Activated CD8-positive, alpha-beta T cell treated with anti-CD3 and anti-CD28 coated beads, Interleukin-2, amount 10 ng/mL, durations not matched to agents 7 days and 5 days (primary cell): ENCODE measurements around the gene PPAN. TPM values are rescaled to one million over a fixed set of nuclear protein-coding genes. Genes with fewer than 3 reads are reported as not detected.

Source experiments
- ATAC-seq: fragments of 150-1000 bp; cut with Tn5 transposase; one replicate; pipeline ENCODE4 v1.10.0; 2021; ENCODE audit warnings: moderate library complexity
- CTCF ChIA-PET: fragments of 350-600 bp; sonication (Branson Sonifier 250); formaldehyde crosslinking; loops from one replicate; lab custom pipeline; 2021; ENCODE audit warnings: antibody characterized with exemption; lab: Charles Lee
- POLR2A ChIA-PET: fragments of 350-600 bp; sonication (Branson Sonifier 250); formaldehyde crosslinking; loops from one replicate; lab custom pipeline; 2021; ENCODE audit warnings: antibody characterized with exemption; lab: Charles Lee
- DNase-seq: peaks from one replicate; pipeline ENCODE4 v3.0.0-alpha.2; 2020
- H3K27ac Mint-ChIP-seq: one replicate; pipeline ENCODE4 v1.8.0; 2021; ENCODE audit warnings: mild to moderate bottlenecking, mixed read lengths
- H3K27me3 Mint-ChIP-seq: one replicate; pipeline ENCODE4 v1.8.0; 2021; ENCODE audit warnings: low read depth, mixed read lengths
- H3K36me3 Mint-ChIP-seq: one replicate; pipeline ENCODE4 v1.8.0; 2021; ENCODE audit warnings: low read depth, mixed read lengths
- H3K4me1 Mint-ChIP-seq: one replicate; pipeline ENCODE4 v1.8.0; 2021; ENCODE audit warnings: low read depth, mixed read lengths
- H3K4me3 Mint-ChIP-seq: one replicate; pipeline ENCODE4 v1.8.0; 2021; ENCODE audit warnings: mild to moderate bottlenecking, mixed read lengths
- H3K9me3 Mint-ChIP-seq: one replicate; pipeline ENCODE4 v1.8.0; 2022; ENCODE audit warnings: mixed read lengths; ENCODE audit not compliant: insufficient read depth
- total RNA-seq, 2 experiments: library from RNA; stranded (reverse); gene quantifications; one replicate each; pipeline ENCODE4 v1.2.3, GENCODE V29; 2021

Gene PPAN
- total RNA-seq, 2 experiments from 2014 or later = 107 to 121 TPM

GRCh38 chr19:10109528-10109927 lies 3.4 kb downstream of the PPAN start:
- Mint-ChIP-seq H3K27ac (peak overlapping the region; percentile 34), H3K27me3 (no peaks in the 10 kb centered on the region), H3K9me3 (no peaks in the 10 kb centered on the region), H3K4me1 (peaks cover 80% of the 10 kb centered on the region), H3K36me3 (peaks cover 61% of the 10 kb centered on the region), H3K4me3 (peak overlapping the region; percentile 22)
- no peak for ATAC-seq
- POLR2A ChIA-PET = interaction anchor here (1.1 to 1.5 kb wide), 2 partner anchors 10 to 13 kb away, joined by 3 to 7 read pairs; no protein-coding TSS in a partner anchor
- CTCF ChIA-PET = interaction anchor here (0.6 to 11.3 kb wide), 3 partner anchors 11 to 140 kb away, joined by 4 to 135 read pairs (median 5); partner anchors contain the start of gene EIF3G
- no peak for DNase-seq

- Mint-ChIP-seq H3K27me3 (no peaks in the 10 kb centered on the region), H3K9me3 (no peaks in the 10 kb centered on the region), H3K27ac (peak overlapping the region; percentile 37), H3K36me3 (peaks cover 69% of the 10 kb centered on the region), H3K4me3 (peak overlapping the region; percentile 61), H3K4me1 (peaks cover 72% of the 10 kb centered on the region)
- no peak for ATAC-seq
- DNase-seq = no peak
- ChIA-PET POLR2A (interaction anchor here (0.6 to 1.5 kb wide), 4 partner anchors 9 to 387 kb away, joined by 3 to 7 read pairs (median 5); no protein-coding TSS in a partner anchor), CTCF (interaction anchor here (0.6 to 11.3 kb wide), 2 partner anchors 12 to 139 kb away, joined by 4 to 135 read pairs; no protein-coding TSS in a partner anchor)
Observed at GRCh38 chr19:10110076-10110971, 4.2 kb downstream of the PPAN start.

GRCh38 chr19:10110972-10111317 lies 4.8 kb downstream of the PPAN start:
- no peak for ATAC-seq
- no peaks in the 10 kb centered on the region for H3K9me3 Mint-ChIP-seq
- peaks cover 73% of the 10 kb centered on the region for H3K36me3 Mint-ChIP-seq
- CTCF ChIA-PET = interaction anchor here (11.3 kb wide), 1 partner anchor 12 kb away, joined by 135 read pairs; no protein-coding TSS in a partner anchor
- no peaks in the 10 kb centered on the region for H3K27me3 Mint-ChIP-seq
- POLR2A ChIA-PET = interaction anchor here (0.6 to 1.7 kb wide), 3 partner anchors 15 to 387 kb away, joined by 3 to 10 read pairs (median 7); no protein-coding TSS in a partner anchor
- peaks cover 68% of the 10 kb centered on the region for H3K4me1 Mint-ChIP-seq
- peak overlapping the region; percentile 95 for H3K27ac Mint-ChIP-seq
- DNase-seq = no peak
- H3K4me3 Mint-ChIP-seq = peak overlapping the region; percentile 61

- ChIA-PET CTCF (interaction anchor here (11.3 kb wide), 1 partner anchor 13 kb away, joined by 135 read pairs; no protein-coding TSS in a partner anchor), POLR2A (interaction anchor here (1.7 kb wide), 1 partner anchor 15 kb away, joined by 10 read pairs; no protein-coding TSS in a partner anchor)
- peaks cover 76% of the 10 kb centered on the region for H3K36me3 Mint-ChIP-seq
- no peaks in the 10 kb centered on the region for H3K9me3 Mint-ChIP-seq
- H3K4me3 Mint-ChIP-seq = peak within 1 kb of the TSS; percentile 61
- ATAC-seq = peak; percentile 9
- peak within 1 kb of the TSS; percentile 95 for H3K27ac Mint-ChIP-seq
- peak; percentile 77 for DNase-seq
- H3K27me3 Mint-ChIP-seq = no peaks in the 10 kb centered on the region
- peaks cover 71% of the 10 kb centered on the region for H3K4me1 Mint-ChIP-seq
Observed at GRCh38 chr19:10111405-10111811, 5.2 kb downstream of the PPAN start, which contains the start of gene P2RY11. Gene P2RY11, plus strand, starts transcription at chr19:10111693. Its CDS starts 29 bp downstream, at chr19:10111722.

GRCh38 chr19:10112037-10112761 lies 6.0 kb downstream of the PPAN start:
- peak; percentile 54 for DNase-seq
- ChIA-PET CTCF (interaction anchor here (0.7 to 11.3 kb wide), 6 partner anchors 9 to 180 kb away, joined by 3 to 135 read pairs (median 6); partner anchors contain the start of gene ANGPTL6), POLR2A (interaction anchor here (1.7 to 9.8 kb wide), 3 partner anchors 8 to 16 kb away, joined by 10 to 92 read pairs (median 14); partner anchors contain the start of genes ANGPTL6 and PPAN)
- Mint-ChIP-seq H3K9me3 (no peaks in the 10 kb centered on the region), H3K36me3 (peaks cover 74% of the 10 kb centered on the region), H3K4me3 (peak overlapping the region; percentile 61), H3K27me3 (no peaks in the 10 kb centered on the region), H3K4me1 (peaks cover 72% of the 10 kb centered on the region), H3K27ac (peak overlapping the region; percentile 95)
- peak; percentile 29 for ATAC-seq

- peak; percentile 77 for DNase-seq
- Mint-ChIP-seq H3K9me3 (no peaks in the 10 kb centered on the region), H3K4me1 (peaks cover 68% of the 10 kb centered on the region), H3K4me3 (peak overlapping the region; percentile 61), H3K27ac (peak overlapping the region; percentile 95), H3K27me3 (no peaks in the 10 kb centered on the region), H3K36me3 (peaks cover 71% of the 10 kb centered on the region)
- peak; percentile 37 for ATAC-seq
- POLR2A ChIA-PET = interaction anchor here (0.5 to 9.8 kb wide), 3 partner anchors 9 to 868 kb away, joined by 3 to 92 read pairs (median 14); partner anchors contain the start of genes ANGPTL6 and PPAN
- CTCF ChIA-PET = interaction anchor here (0.7 to 11.3 kb wide), 14 partner anchors 10 to 182 kb away, joined by 3 to 135 read pairs (median 4); partner anchors contain the start of genes ANGPTL6, MRPL4 and SHFL
Observed at GRCh38 chr19:10112895-10113591, 6.9 kb downstream of the PPAN start.

- ATAC-seq (no peak), DNase-seq (no peak)
- Mint-ChIP-seq H3K27ac (peak overlapping the region; percentile 43), H3K36me3 (peaks cover 66% of the 10 kb centered on the region), H3K27me3 (no peaks in the 10 kb centered on the region), H3K4me3 (no peak overlapping the region), H3K4me1 (peaks cover 64% of the 10 kb centered on the region), H3K9me3 (no peaks in the 10 kb centered on the region)
- CTCF ChIA-PET = interaction anchor here (0.7 to 11.3 kb wide), 12 partner anchors 10 to 183 kb away, joined by 3 to 135 read pairs (median 4); partner anchors contain the start of genes ANGPTL6, MRPL4 and SHFL
- POLR2A ChIA-PET = interaction anchor here (0.5 to 9.8 kb wide), 3 partner anchors 9 to 867 kb away, joined by 3 to 92 read pairs (median 14); partner anchors contain the start of genes ANGPTL6 and PPAN
Observed at GRCh38 chr19:10113592-10113963, 7.4 kb downstream of the PPAN start.

GRCh38 chr19:10113964-10114650 lies 7.9 kb downstream of the PPAN start:
- Mint-ChIP-seq H3K27ac (no peak overlapping the region), H3K4me3 (no peak overlapping the region), H3K27me3 (no peaks in the 10 kb centered on the region), H3K36me3 (peaks cover 69% of the 10 kb centered on the region), H3K4me1 (peaks cover 67% of the 10 kb centered on the region), H3K9me3 (no peaks in the 10 kb centered on the region)
- CTCF ChIA-PET = interaction anchor here (0.8 to 11.3 kb wide), 6 partner anchors 11 to 138 kb away, joined by 3 to 135 read pairs (median 4); partner anchors contain the start of genes ANGPTL6 and MRPL4
- no peak for ATAC-seq
- POLR2A ChIA-PET = interaction anchor here (0.5 to 9.8 kb wide), 3 partner anchors 10 to 867 kb away, joined by 3 to 92 read pairs (median 14); partner anchors contain the start of genes ANGPTL6 and PPAN
- DNase-seq = no peak

GRCh38 chr19:10114651-10115391 lies 8.7 kb downstream of the PPAN start:
- no peaks in the 10 kb centered on the region for H3K9me3 Mint-ChIP-seq
- H3K36me3 Mint-ChIP-seq = peaks cover 63% of the 10 kb centered on the region
- no peaks in the 10 kb centered on the region for H3K27me3 Mint-ChIP-seq
- DNase-seq (no peak), ATAC-seq (no peak)
- ChIA-PET CTCF (interaction anchor here (1.3 to 11.3 kb wide), 2 partner anchors 16 to 136 kb away, joined by 4 to 135 read pairs; no protein-coding TSS in a partner anchor), POLR2A (interaction anchor here (3.1 to 9.8 kb wide), 2 partner anchors 11 to 18 kb away, joined by 14 to 92 read pairs; partner anchors contain the start of genes ANGPTL6 and PPAN)
- no peak overlapping the region for H3K4me3 Mint-ChIP-seq
- peaks cover 62% of the 10 kb centered on the region for H3K4me1 Mint-ChIP-seq
- no peak overlapping the region for H3K27ac Mint-ChIP-seq
